K562 (cell line): ENCODE measurements around the gene ADK. TPM values are rescaled to one million over a fixed set of nuclear protein-coding genes. Genes with fewer than 3 reads are reported as not detected.

Experiments used
- ATAC-seq: fragments of 200-7000 bp; cut with Tn5 transposase; 3 replicates; pipeline ENCODE4 v1.9.1; 2020; ENCODE audit warnings: moderate library complexity
- BruUV-seq: library from RNA; stranded (reverse); fragments of 400-500 nt; replicated peaks from 2 replicates; lab custom pipeline; 2021; lab: Mats Ljungman, UMichigan
- CTCF ChIA-PET: fragments of 300-600 bp; formaldehyde crosslinking; extraction: SDS; loops from one replicate; lab custom pipeline; 2021; ENCODE audit warnings: low intra/inter-chr PET ratio; lab: Yijun Ruan, JAX
- POLR2A ChIA-PET: fragments of 300-600, 350-650 bp; sonication (Branson Sonifier 250); formaldehyde crosslinking; extraction: SDS; loops from one replicate; lab custom pipeline; 2021; ENCODE audit warnings: antibody characterized with exemption, inconsistent platforms; lab: Yijun Ruan, JAX
- DNase-seq, 4 experiments: peaks; one replicate each; pipeline versions ENCODE4 v3.0.0 to v3.0.0-alpha.2; 2011 to 2018; ENCODE audit warnings: low spot score in 3 of 4, mixed read lengths in 3 of 4; ENCODE audit errors: extremely low read depth in 1 of 4
- FAIRE-seq: peaks from 2 replicates; lab custom pipeline; 2011; peaks lifted over from hg19 to GRCh38; lab: Jason Lieb, UNC
- H2AFZ ChIP-seq: 2 replicates; pipeline ENCODE4 v1.6.0; 2011; ENCODE audit warnings: low read depth, low read length, control low read depth, inconsistent platforms
- H3K27ac ChIP-seq: fragments of 200-600 bp; 3 replicates; pipeline ENCODE4 v1.8.0; 2011; ENCODE audit warnings: low read depth, mild to moderate bottlenecking, control low read depth, inconsistent platforms, low read length, moderate library complexity, mixed read lengths; ENCODE audit errors: extremely low read depth
- H3K27me3 ChIP-seq, 2 experiments: fragments of 300-600 bp in 1 of 2; 2 replicates in 1 of 2; 3 replicates in 1 of 2; pipeline versions ENCODE4 v1.6.0 to v1.8.0; 2011; ENCODE audit warnings: inconsistent platforms in 2 of 2, low read length in 2 of 2, mild to moderate bottlenecking in 1 of 2, mixed read lengths in 1 of 2, moderate library complexity in 1 of 2; ENCODE audit not compliant: control insufficient read depth in 2 of 2, insufficient read depth in 2 of 2
- H3K36me3 ChIP-seq: fragments of 300-600 bp; 3 replicates; pipeline ENCODE4 v1.8.0; 2011; ENCODE audit warnings: mild to moderate bottlenecking, low read length, inconsistent platforms; ENCODE audit not compliant: control insufficient read depth, insufficient read depth
- H3K4me1 ChIP-seq, 2 experiments: fragments of 200-600 bp in 1 of 2; replicated peaks in 1 of 2; 2 replicates in 1 of 2; 3 replicates in 1 of 2; pipeline versions ENCODE4 v1.5.1 to v1.8.0; 2011; ENCODE audit warnings: inconsistent platforms in 2 of 2, low read length in 2 of 2, mild to moderate bottlenecking in 1 of 2, mixed read lengths in 1 of 2, moderate library complexity in 1 of 2; ENCODE audit not compliant: control insufficient read depth in 2 of 2, insufficient read depth in 2 of 2
- H3K4me2 ChIP-seq: 2 replicates; pipeline ENCODE4 v1.6.1; 2011; ENCODE audit warnings: low read length, control low read depth, inconsistent platforms, mixed read lengths; ENCODE audit not compliant: insufficient read depth
- H3K4me3 ChIP-seq: fragments of 200-600 bp; sonication (generic), shearing (Covaris generic); 2 replicates; pipeline ENCODE4 v1.5.1; 2016; ENCODE audit warnings: control low read depth, inconsistent platforms
- H3K79me2 ChIP-seq: fragments of 200-600 bp; 3 replicates; pipeline ENCODE4 v1.8.0; 2011; ENCODE audit warnings: low read length, inconsistent platforms; ENCODE audit not compliant: control insufficient read depth, insufficient read depth
- H3K9ac ChIP-seq, 2 experiments: 2 replicates each; pipeline versions ENCODE4 v1.6.0 to v1.6.1; 2011; ENCODE audit warnings: low read depth in 2 of 2, low read length in 2 of 2, control low read depth in 1 of 2, inconsistent platforms in 1 of 2, mild to moderate bottlenecking in 1 of 2, mixed read lengths in 1 of 2; ENCODE audit not compliant: insufficient read depth in 1 of 2
- H3K9me1 ChIP-seq: one replicate; pipeline ENCODE4 v1.6.0; 2011; ENCODE audit warnings: inconsistent platforms, mild to moderate bottlenecking, low read length, moderate library complexity; ENCODE audit not compliant: control insufficient read depth, insufficient read depth
- H3K9me3 ChIP-seq: replicated peaks from 2 replicates; pipeline ENCODE4 v1.5.1; 2011; ENCODE audit warnings: low read depth, low read length, inconsistent platforms; ENCODE audit not compliant: control insufficient read depth, insufficient read depth
- H4K20me1 ChIP-seq: replicated peaks from 2 replicates; pipeline ENCODE4 v1.6.1; 2011; ENCODE audit warnings: low read length, inconsistent platforms, mixed read lengths; ENCODE audit not compliant: control insufficient read depth, insufficient read depth
- ARID1B ChIP-seq: fragments of 450-650 bp; IDR thresholded peaks from 2 replicates; pipeline ENCODE4 v1.6.1; 2016; ENCODE audit warnings: antibody characterized with exemption, mild to moderate bottlenecking, inconsistent platforms
- ATF3 ChIP-seq, 2 experiments: fragments of 450-650 bp in 1 of 2; sonication (generic) in 1 of 2; formaldehyde crosslinking in 1 of 2; IDR thresholded peaks in 1 of 2; conservative IDR thresholded peaks in 1 of 2; 2 replicates each; pipeline versions ENCODE4 v1.6.1 to v1.8.1; 2016 to 2023; ENCODE audit warnings: mild to moderate bottlenecking in 2 of 2, moderate library complexity in 2 of 2, inconsistent platforms in 1 of 2, missing genetic modification reagents in 1 of 2
- FOS ChIP-seq: IDR thresholded peaks from 3 replicates; pipeline ENCODE4 v1.6.1; 2011; ENCODE audit not compliant: insufficient read length; ENCODE audit errors: extremely low read depth
- KDM2B ChIP-seq: fragments of 250-450 bp; sonication (Bioruptor Pico); IDR thresholded peaks from 2 replicates; pipeline ENCODE4 v1.8.0; 2021; ENCODE audit warnings: mild to moderate bottlenecking, moderate library complexity
- NCOR1 ChIP-seq: fragments of 450-650 bp; IDR thresholded peaks from 2 replicates; pipeline ENCODE4 v1.6.1; 2016; ENCODE audit warnings: mild to moderate bottlenecking, moderate library complexity
- NR2C2 ChIP-seq, 2 experiments: fragments of 200-800 bp in 1 of 2; sonication (Bioruptor generic) in 1 of 2; sonication (generic) in 1 of 2; formaldehyde crosslinking in 1 of 2; IDR thresholded peaks; 2 replicates each; pipeline versions ENCODE4 v1.6.1 to v1.8.0; 2016 to 2022; ENCODE audit warnings: mild to moderate bottlenecking in 1 of 2, missing compliant biosample characterization in 1 of 2, missing genetic modification characterization in 1 of 2, missing genetic modification reagents in 1 of 2
- NRF1 ChIP-seq, 2 experiments: fragments of 450-650 bp; IDR thresholded peaks in 1 of 2; conservative IDR thresholded peaks in 1 of 2; 2 replicates each; pipeline ENCODE4 v1.6.1; 2014; ENCODE audit warnings: mild to moderate bottlenecking in 2 of 2
- RBM34 ChIP-seq: fragments of 200-400 bp; formaldehyde crosslinking; IDR thresholded peaks from 2 replicates; pipeline ENCODE4 v1.6.1; 2018; ENCODE audit warnings: low read length, borderline replicate concordance; ENCODE audit not compliant: insufficient read depth
- SAFB2 ChIP-seq: fragments of 200-400 bp; formaldehyde crosslinking; IDR thresholded peaks from 2 replicates; pipeline ENCODE4 v1.6.1; 2018; ENCODE audit warnings: borderline replicate concordance, low read length, low read depth, moderate library complexity; ENCODE audit not compliant: severe bottlenecking
- ZNF253 ChIP-seq: fragments of 250-450 bp; sonication (Bioruptor Pico); conservative IDR thresholded peaks from 2 replicates; pipeline ENCODE4 v1.6.1; 2021; ENCODE audit warnings: mild to moderate bottlenecking
- ZNF436 ChIP-seq: fragments of 250-450, 450-650 bp; sonication (Bioruptor Pico); formaldehyde crosslinking; IDR thresholded peaks from 2 replicates; pipeline ENCODE4 v1.7.0; 2020; ENCODE audit warnings: mild to moderate bottlenecking
- WGBS: fragments of 100-300 bp; shearing (Covaris generic); methylation state at CpG from one replicate; pipeline ENCODE4 v1.1.6; 2016; ENCODE audit warnings: low coverage, mixed read lengths; ENCODE audit not compliant: insufficient coverage; ENCODE audit errors: missing lambda C conversion rate; 5-methylcytosine and 5-hydroxymethylcytosine counted together
- in situ Hi-C: fragments of 300-500 bp; cut with MboI; formaldehyde crosslinking; loops from 4 replicates; pipeline ENCODE4 v1.15.0; 2018; ENCODE audit warnings: inconsistent platforms, mixed read lengths
- intact Hi-C: fragments of 100-400 bp; cut with micrococcal nuclease; formaldehyde crosslinking; loops from 2 replicates; pipeline ENCODE4 v1.14.2; 2022
- polyA plus RNA-seq, 8 experiments: library from polyadenylated mRNA; depleted of rRNA in 4 of 8; stranded (reverse) in 5 of 8; unstranded in 3 of 8; fragments of >200 nt; fragmentation: Nextera tagmentation in 2 of 8; fragmentation: Illumina TruSeq in 1 of 8; extraction: Ambion mirVana in 2 of 8; extraction: Trizol in 1 of 8; gene quantifications; 2 replicates each; pipeline versions ENCODE4 v1.2.1 to v1.2.3, GENCODE V29; 2011 to 2014; ENCODE audit warnings: inconsistent platforms in 1 of 8, missing spikeins in 1 of 8
- total RNA-seq, 7 experiments: library from RNA; depleted of rRNA in 6 of 7; stranded (reverse); fragments of >200 nt in 6 of 7; fragmentation: Illumina TruSeq in 2 of 7; extraction: Trizol in 2 of 7; gene quantifications; 2 replicates each; pipeline versions ENCODE4 v1.2.1 to v1.2.3, GENCODE V29; 2011 to 2021; ENCODE audit warnings: low replicate concordance in 1 of 7

ADK gene
- total and polyA plus RNA-seq, 9 of the 15 experiments (the other 6 are each of a cell fraction or from before 2014, with no cell fraction given): 54.2 to 97.8 (median 73.6) TPM

GRCh38 chr10:74738542-74738941, 587.5 kb downstream of the ADK start:
- Histone ChIP-seq H3K27me3 (no peaks in the 10 kb centered on the region), H3K4me2 (no peak overlapping the region), H3K9ac (no peak overlapping the region), H3K9me1 (no peaks in the 10 kb centered on the region), H2AFZ (no peak overlapping the region), H3K36me3 (no peaks in the 10 kb centered on the region), H3K79me2 (no peaks in the 10 kb centered on the region), H3K4me1 (peaks cover 3 to 7% of the 10 kb centered on the region in 2 experiments; a peak in 3 of 5 replicates), H4K20me1 (no peaks in the 10 kb centered on the region), H3K27ac (no peak overlapping the region), H3K9me3 (no peaks in the 10 kb centered on the region), H3K4me3 (no peak overlapping the region)
- intact Hi-C loops: loop anchor here (5.0 to 10.0 kb wide), 3 partner anchors 366 to 496 kb away; partner anchors contain the start of gene COMTD1
- BruUV-seq: no TSS peak
- FAIRE-seq (no peak), ATAC-seq (no peak), DNase-seq (no peak)
- ChIA-PET POLR2A (interaction anchor here (0.8 to 1.4 kb wide), 4 partner anchors 8 to 283 kb away, joined by 3 to 4 read pairs (median 4); no protein-coding TSS in a partner anchor), CTCF (interaction anchor here (0.6 kb wide), 1 partner anchor 496 kb away, joined by 3 read pairs; no protein-coding TSS in a partner anchor)
- 3% methylated on average over 3 of the region's 3 CpGs for WGBS
- in situ Hi-C loops: loop anchor here (10.0 kb wide), 1 partner anchor 356 kb away; a partner anchor contains a TSS
- TF ChIP-seq SAFB2: no peak
- no peak for TF ChIP-seq ZNF436 (CRISPR knock-in tag)
- TF ChIP-seq RBM34: no peak
- TF ChIP-seq, all 486 proteins: peak for 0

- BruUV-seq: no TSS peak
- DNase-seq: peak in 2 of 4 experiments; percentile 55 to 74
- in situ Hi-C loops: loop anchor here (10.0 kb wide), 1 partner anchor 356 kb away; a partner anchor contains a TSS
- Histone ChIP-seq H3K79me2 (no peaks in the 10 kb centered on the region), H3K27ac (no peak overlapping the region), H3K9me3 (no peaks in the 10 kb centered on the region), H3K4me3 (no peak overlapping the region), H3K4me1 (peaks cover 3 to 7% of the 10 kb centered on the region in 2 experiments; a peak in 3 of 5 replicates), H2AFZ (peak overlapping the region; percentile 88), H3K4me2 (peak overlapping the region; percentile 17), H3K9me1 (no peaks in the 10 kb centered on the region), H3K27me3 (no peaks in the 10 kb centered on the region), H3K9ac (peak overlapping the region in 1 of 2 experiments; percentile 45; a peak in 2 of 4 replicates), H3K36me3 (no peaks in the 10 kb centered on the region), H4K20me1 (no peaks in the 10 kb centered on the region)
- ChIA-PET POLR2A (interaction anchor here (1.1 to 1.4 kb wide), 2 partner anchors 9 to 14 kb away, joined by 3 to 4 read pairs; no protein-coding TSS in a partner anchor), CTCF (interaction anchor here (0.6 kb wide), 2 partner anchors 496 to 497 kb away, joined by 3 read pairs; partner anchors contain the start of gene COMTD1)
- peak; percentile 91 for ATAC-seq
- FAIRE-seq: peak; percentile 75
- 8% methylated on average over 10 of the region's 10 CpGs for WGBS
- intact Hi-C loops: loop anchor here (1.0 to 10.0 kb wide), 4 partner anchors 283 to 496 kb away; partner anchors contain the start of gene COMTD1
- no peak for TF ChIP-seq KDM2B (CRISPR knock-in tag)
- peak; percentile 37; the same call in 1 of the 2 replicates for TF ChIP-seq ARID1B
- no peak for TF ChIP-seq ATF3 (IDR thresholded peaks at IDR 0.05)
- no peak for TF ChIP-seq ATF3 (CRISPR knock-in tag; conservative IDR thresholded peaks at IDR 0.05)
- TF ChIP-seq NCOR1: peak; percentile 38; the same call in 1 of the 2 replicates
- 0 out of 4 replicates have a peak, but pooled peaks of 1 of the 2 experiments have one; percentile 8 for TF ChIP-seq NRF1 (conservative IDR thresholded peaks at IDR 0.05 in 1 of 2, IDR thresholded peaks at IDR 0.05 in 1 of 2)
- TF ChIP-seq FOS: no peak
- no peak for TF ChIP-seq ZNF253 (CRISPR knock-in tag)
- TF ChIP-seq NR2C2 (CRISPR knock-in tag; IDR thresholded peaks at IDR 0.05): no peak
- TF ChIP-seq NR2C2 (tag; IDR thresholded peaks at IDR 0.05): peak; percentile 44; the same call in 1 of the 2 replicates
Observed at GRCh38 chr10:74738985-74739567, 588.1 kb downstream of the ADK start.
